RWPE2 (cell line): ENCODE results near the gene KMT5B.
A peak's percentile ranks its signal among the peaks of the same experiment; 100 is the strongest.

ENCODE experiments used
- ATAC-seq: fragments of 200-7000 bp; cut with Tn5 transposase; 3 replicates; pipeline ENCODE4 v1.9.1; 2021; ENCODE audit warnings: low read depth
- DNase-seq: peaks from one replicate; pipeline ENCODE4 v3.0.0-alpha.2; 2020; ENCODE audit warnings: low spot score
- H3K27ac ChIP-seq: fragments of 450-650 bp; 2 replicates; pipeline ENCODE4 v1.5.1; 2017; ENCODE audit warnings: mild to moderate bottlenecking; ENCODE audit not compliant: poor library complexity, severe bottlenecking
- H3K27me3 ChIP-seq: fragments of 250-450 bp; sonication (Bioruptor Pico); 2 replicates; pipeline ENCODE4 v1.5.1; 2021; ENCODE audit warnings: mild to moderate bottlenecking, moderate library complexity; ENCODE audit not compliant: insufficient read depth, poor library complexity, severe bottlenecking
- H3K36me3 ChIP-seq: fragments of 250-450 bp; sonication (Bioruptor Pico); 2 replicates; pipeline ENCODE4 v1.5.1; 2020; ENCODE audit warnings: low read depth, mild to moderate bottlenecking, moderate library complexity
- H3K4me1 ChIP-seq: fragments of 250-450 bp; sonication (Bioruptor Pico); 2 replicates; pipeline ENCODE4 v1.5.1; 2021; ENCODE audit warnings: mild to moderate bottlenecking, moderate library complexity; ENCODE audit not compliant: insufficient read depth, poor library complexity, severe bottlenecking
- H3K4me3 ChIP-seq: fragments of 250-450 bp; sonication (Bioruptor Pico); 2 replicates; pipeline ENCODE4 v1.5.1; 2021; ENCODE audit warnings: mild to moderate bottlenecking, moderate library complexity; ENCODE audit not compliant: severe bottlenecking
- H3K9me3 ChIP-seq: fragments of 250-450 bp; sonication (Bioruptor Pico); 2 replicates; pipeline ENCODE4 v1.5.1; 2021; ENCODE audit warnings: mild to moderate bottlenecking, moderate library complexity; ENCODE audit not compliant: severe bottlenecking
- TF ChIP-seq, protein P1 (sequence below): fragments of 450-650 bp; IDR thresholded peaks from one replicate; pipeline ENCODE4 v1.5.1; 2017; ENCODE audit warnings: mild to moderate bottlenecking, moderate library complexity; ENCODE audit not compliant: poor library complexity, severe bottlenecking

The KMT5B gene

DNA sequence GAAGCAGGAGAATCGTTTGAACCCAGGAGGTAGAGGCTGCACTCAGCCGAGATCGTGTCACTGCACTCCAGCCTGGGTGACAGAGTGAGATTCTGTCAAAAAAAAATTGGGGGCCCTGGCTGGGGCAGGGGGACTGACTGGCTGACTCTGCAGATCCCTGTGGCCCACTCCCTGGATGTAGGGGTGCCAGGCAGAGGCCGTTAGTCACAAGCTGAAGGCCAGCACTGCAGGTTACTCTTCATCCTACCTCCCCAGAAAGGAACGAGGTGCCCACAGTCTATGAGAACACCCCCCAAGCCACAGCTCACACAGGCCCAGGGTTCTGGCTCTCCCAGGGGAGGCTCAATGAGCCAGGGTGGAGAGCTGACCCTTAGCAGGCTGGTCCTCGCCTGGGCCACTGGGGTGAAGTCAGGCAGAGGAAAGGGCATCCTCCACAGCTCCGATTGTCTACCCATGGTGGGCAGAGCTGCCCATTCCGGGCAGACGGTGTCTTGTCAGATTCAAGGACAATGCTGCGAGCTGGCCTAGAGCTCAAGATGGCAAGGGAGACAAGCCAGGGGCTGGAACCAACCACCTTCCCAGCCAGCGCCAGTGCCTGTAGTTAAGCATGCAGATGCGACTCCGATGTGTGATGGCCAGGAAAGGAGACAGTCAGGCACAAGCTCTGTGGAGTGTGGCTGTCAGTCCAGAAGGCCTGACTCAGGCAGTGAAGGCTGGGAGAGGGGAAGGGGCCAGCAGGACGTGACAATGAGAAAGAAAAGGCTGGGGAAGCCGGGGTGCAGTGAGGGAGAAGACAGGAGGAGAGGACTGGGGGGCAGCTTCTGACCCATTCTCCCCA lies 46.2 kb upstream of the KMT5B start:
- Histone ChIP-seq H3K27ac (no peak overlapping the region), H3K4me3 (no peak overlapping the region), H3K4me1 (no peaks in the 10 kb centered on the region), H3K36me3 (peaks cover 13% of the 10 kb centered on the region), H3K9me3 (no peaks in the 10 kb centered on the region), H3K27me3 (no peaks in the 10 kb centered on the region)
- DNase-seq: no peak
- TF ChIP-seq, protein P1, sequence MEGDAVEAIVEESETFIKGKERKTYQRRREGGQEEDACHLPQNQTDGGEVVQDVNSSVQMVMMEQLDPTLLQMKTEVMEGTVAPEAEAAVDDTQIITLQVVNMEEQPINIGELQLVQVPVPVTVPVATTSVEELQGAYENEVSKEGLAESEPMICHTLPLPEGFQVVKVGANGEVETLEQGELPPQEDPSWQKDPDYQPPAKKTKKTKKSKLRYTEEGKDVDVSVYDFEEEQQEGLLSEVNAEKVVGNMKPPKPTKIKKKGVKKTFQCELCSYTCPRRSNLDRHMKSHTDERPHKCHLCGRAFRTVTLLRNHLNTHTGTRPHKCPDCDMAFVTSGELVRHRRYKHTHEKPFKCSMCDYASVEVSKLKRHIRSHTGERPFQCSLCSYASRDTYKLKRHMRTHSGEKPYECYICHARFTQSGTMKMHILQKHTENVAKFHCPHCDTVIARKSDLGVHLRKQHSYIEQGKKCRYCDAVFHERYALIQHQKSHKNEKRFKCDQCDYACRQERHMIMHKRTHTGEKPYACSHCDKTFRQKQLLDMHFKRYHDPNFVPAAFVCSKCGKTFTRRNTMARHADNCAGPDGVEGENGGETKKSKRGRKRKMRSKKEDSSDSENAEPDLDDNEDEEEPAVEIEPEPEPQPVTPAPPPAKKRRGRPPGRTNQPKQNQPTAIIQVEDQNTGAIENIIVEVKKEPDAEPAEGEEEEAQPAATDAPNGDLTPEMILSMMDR: no peak
- ATAC-seq: no peak

DNA sequence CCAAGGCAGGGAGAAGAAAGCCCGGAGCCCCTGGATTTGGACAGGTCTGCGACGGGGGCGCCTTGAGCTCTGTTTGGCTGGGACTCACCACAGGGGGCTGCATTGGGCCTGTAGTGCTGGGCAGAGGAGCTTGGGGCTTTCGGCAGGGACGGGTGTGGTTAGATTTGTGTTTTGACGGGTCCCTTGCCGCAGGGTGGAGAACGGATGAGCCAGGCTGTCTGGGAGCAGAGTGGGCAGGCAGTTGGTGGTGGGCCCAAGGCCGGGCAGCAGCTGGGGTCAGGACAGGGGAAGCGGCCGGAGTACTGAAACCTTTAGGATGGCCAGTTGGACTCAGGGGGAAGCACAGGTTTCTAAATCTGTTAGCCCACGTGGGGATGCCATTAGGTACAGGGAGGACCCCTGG lies 45.3 kb upstream of the KMT5B start:
- TF ChIP-seq, protein P1: no peak
- H3K36me3 ChIP-seq: peaks cover 13% of the 10 kb centered on the region
- H3K4me1 ChIP-seq: no peaks in the 10 kb centered on the region
- H3K4me3 ChIP-seq: no peak overlapping the region
- no peaks in the 10 kb centered on the region for H3K27me3 ChIP-seq
- H3K9me3 ChIP-seq: no peaks in the 10 kb centered on the region
- DNase-seq (no peak), ATAC-seq (no peak)
- H3K27ac ChIP-seq: no peak overlapping the region

DNA sequence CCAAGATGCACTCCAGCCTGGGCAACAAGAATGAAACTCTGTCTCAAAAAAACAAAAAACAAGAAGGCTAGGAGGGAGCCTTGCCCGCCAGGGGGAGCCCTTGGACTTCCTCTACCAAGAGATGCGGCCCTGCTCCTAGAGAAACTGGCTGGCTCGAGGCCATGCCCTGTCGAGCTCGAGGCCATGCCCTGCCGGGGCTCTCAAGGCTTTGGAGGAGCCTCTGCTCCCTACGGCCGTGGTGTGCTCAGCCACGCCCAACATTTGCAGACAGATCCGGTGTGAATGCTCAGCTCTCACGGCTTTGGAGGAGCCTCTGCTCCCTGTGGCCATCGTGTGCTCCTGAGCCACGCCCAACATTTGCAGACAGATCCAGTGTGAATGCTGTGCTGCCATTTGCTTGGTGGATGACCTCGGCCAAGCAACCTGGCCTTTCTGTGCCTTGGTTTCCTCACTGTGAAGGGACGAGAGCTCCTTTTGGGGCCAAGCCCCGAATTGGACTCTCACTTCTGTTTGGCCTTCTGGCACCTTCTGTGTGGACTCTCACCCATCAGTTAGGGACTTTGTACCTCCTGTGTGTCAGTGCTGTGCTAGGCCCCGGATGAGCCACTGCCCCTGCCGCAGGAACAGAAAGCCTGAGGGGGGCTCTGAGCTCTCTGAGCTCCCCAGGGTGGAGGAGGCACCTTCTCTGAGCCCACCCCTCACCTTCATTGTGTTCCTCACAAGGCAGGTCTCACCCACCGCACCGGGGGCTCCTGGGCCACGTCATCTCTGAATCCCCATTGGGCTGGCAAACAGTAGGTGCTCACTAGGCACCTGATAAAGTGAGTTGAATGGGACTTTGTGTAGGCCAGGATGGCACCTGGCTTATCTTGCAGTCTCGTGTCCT lies 44.6 kb upstream of the KMT5B start:
- TF ChIP-seq, protein P1: peak; percentile 90
- H3K27me3 ChIP-seq: no peaks in the 10 kb centered on the region
- no peak overlapping the region for H3K27ac ChIP-seq
- peaks cover 10% of the 10 kb centered on the region; the same call in 1 of the 2 replicates for H3K36me3 ChIP-seq
- ATAC-seq (peak; percentile 80), DNase-seq (no peak)
- H3K4me1 ChIP-seq: no peaks in the 10 kb centered on the region
- H3K9me3 ChIP-seq: no peaks in the 10 kb centered on the region
- H3K4me3 ChIP-seq: no peak overlapping the region

DNA sequence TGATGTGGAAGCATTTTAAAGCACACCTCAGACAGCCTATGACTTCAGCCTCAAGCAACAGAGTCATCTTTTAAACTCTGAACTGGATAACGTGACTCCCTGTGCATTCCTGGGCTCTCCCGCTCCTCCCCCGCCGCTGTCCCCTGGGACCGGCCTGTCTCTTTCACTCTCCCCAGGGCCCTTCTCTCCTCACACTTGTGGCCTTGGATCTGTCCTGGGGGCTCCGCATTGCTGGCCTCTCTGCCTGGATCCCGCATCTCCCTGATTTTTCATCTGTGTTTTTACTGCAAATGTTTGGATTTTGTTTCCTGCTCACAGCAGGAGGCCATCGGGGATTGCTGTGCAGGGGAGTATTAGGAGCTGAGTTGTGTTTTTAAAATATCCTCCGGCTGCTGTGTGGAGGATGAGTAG lies 43.2 kb upstream of the KMT5B start:
- no peak for ATAC-seq

More for the DNA sequence above, 43.2 kb upstream of the KMT5B start:
- TF ChIP-seq, protein P1: no peak
- 0 out of 2 replicates have a peak, but pooled peaks cover under 1% of the 10 kb centered on the region for H3K36me3 ChIP-seq
- no peaks in the 10 kb centered on the region for H3K4me1 ChIP-seq
- no peaks in the 10 kb centered on the region for H3K27me3 ChIP-seq
- H3K4me3 ChIP-seq: no peak overlapping the region
- H3K9me3 ChIP-seq: no peaks in the 10 kb centered on the region
- H3K27ac ChIP-seq: no peak overlapping the region
- no peak for DNase-seq
